ENCODE data around the gene GFRA4. TPM values are rescaled to one million over a fixed set of nuclear protein-coding genes. Genes with fewer than 3 reads are reported as not detected.

The GFRA4 gene
- total RNA-seq, 2 experiments from 2014 or later, result not detected

DNA sequence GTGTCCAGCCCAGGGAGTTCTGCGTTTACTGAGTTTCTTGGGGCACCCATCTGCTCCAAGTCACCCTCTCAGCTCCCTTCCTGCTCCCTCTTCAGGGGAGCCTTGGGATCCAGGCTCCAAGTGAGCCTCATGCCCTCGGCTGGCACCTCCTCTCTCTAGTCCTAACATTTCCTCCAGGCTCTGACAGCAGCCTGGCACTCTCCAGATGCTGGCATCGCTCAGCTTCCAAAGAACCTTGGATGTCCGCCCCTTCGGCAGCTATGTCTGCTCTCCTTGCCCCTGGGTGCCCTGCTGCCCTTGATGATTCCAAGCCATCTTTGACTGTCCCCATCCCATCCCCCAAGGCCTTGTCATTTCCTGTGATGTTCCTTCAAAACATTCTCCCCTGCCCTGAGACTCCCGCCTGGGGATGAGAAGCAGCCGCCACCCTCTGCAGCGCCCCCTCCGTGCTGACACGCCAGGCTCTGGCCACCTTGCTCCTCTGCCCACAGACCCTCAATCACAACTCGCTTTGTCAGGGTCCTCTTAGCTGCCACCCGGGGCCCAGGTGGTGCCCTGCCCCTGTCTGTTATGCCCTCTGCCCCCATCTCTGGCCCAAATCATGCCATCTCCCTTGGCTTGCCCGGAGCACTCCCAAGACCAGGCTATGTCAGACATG is 6.6 kb upstream of the GFRA4 start:
- CTCF ChIA-PET, result no interaction called here
- Mint-ChIP-seq H3K27me3 (ENCODE audit: low read depth) (peaks cover 24% of the 10 kb centered on the region), H3K4me1 (ENCODE audit: low read depth) (peaks cover 14% of the 10 kb centered on the region), H3K9me3 (no peaks in the 10 kb centered on the region), H3K36me3 (ENCODE audit: low read depth) (no peaks in the 10 kb centered on the region), H3K27ac (no peak overlapping the region), H3K4me3 (no peak overlapping the region)
- intact Hi-C loops (cut with micrococcal nuclease), result loop anchor here (10.0 kb wide), 1 partner anchor 105 kb away; no protein-coding TSS in a partner anchor
- no peak for DNase-seq

DNA sequence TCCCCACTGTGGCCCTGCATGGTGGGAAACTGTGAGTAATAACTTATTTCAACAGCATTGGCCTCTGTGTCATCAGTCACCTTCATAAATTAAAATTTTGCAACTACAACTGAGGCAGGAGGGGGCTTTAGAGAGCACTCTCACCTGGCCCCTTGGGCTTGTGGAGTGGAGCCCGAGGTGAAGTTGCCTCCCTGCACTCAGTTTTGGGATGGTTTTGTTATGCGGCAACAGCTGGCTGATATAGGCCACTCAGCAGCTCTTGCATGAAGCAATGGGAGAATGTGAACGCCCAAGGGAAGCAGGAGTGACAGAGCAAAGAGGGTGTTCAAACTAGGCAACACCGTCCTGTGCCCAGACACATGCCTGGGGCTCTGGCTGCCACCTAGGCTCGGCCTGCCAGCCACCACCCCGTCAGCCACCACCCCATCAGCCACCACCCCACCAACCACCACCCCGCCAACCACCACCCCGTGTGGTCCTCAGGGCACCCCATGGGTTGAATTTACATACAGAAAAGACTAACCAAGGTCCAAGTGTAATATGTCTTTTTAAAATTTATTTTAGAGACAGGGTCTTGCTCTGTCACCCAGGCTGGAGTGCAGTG is 4.3 kb upstream of the GFRA4 start:
- H3K4me1 Mint-ChIP-seq (ENCODE audit: low read depth), result peaks cover 12% of the 10 kb centered on the region
- no peak for DNase-seq
- no peak overlapping the region for H3K4me3 Mint-ChIP-seq
- H3K27ac Mint-ChIP-seq, result no peak overlapping the region
- no peaks in the 10 kb centered on the region for H3K9me3 Mint-ChIP-seq
- peaks cover 16% of the 10 kb centered on the region for H3K27me3 Mint-ChIP-seq (ENCODE audit: low read depth)
- no peaks in the 10 kb centered on the region for H3K36me3 Mint-ChIP-seq (ENCODE audit: low read depth)
- CTCF ChIA-PET, result interaction anchor here (0.7 kb wide), 1 partner anchor 86 kb away, joined by 3 read pairs; no protein-coding TSS in a partner anchor
- intact Hi-C loops (cut with micrococcal nuclease), result no loop called here

DNA sequence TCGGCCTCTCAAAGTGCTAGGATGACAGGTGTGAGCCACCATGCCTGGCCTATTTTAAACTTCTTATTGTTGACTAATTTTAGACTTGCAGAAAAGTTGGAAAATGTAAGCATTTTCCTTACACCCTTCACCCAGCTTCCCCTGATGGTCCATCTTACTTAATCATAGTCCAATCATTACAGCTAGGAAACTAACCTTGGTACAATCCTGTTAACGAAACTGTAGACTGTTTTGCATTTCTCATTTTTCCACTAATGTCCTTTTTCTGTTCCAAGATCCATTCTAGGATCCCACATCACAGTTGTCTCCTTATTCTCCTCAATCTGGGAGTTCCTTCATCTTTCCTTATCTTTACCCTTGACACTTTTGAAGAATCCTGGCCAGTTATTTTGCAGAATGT is 659 bp upstream of the GFRA4 start:
- Mint-ChIP-seq H3K9me3 (no peaks in the 10 kb centered on the region), H3K27ac (no peak overlapping the region), H3K4me3 (no peak overlapping the region), H3K4me1 (ENCODE audit: low read depth) (peaks cover 15% of the 10 kb centered on the region), H3K27me3 (ENCODE audit: low read depth) (peaks cover 28% of the 10 kb centered on the region), H3K36me3 (ENCODE audit: low read depth) (no peaks in the 10 kb centered on the region)
- CTCF ChIA-PET, result no interaction called here
- intact Hi-C loops (cut with micrococcal nuclease), result no loop called here
- DNase-seq, result no peak

DNA sequence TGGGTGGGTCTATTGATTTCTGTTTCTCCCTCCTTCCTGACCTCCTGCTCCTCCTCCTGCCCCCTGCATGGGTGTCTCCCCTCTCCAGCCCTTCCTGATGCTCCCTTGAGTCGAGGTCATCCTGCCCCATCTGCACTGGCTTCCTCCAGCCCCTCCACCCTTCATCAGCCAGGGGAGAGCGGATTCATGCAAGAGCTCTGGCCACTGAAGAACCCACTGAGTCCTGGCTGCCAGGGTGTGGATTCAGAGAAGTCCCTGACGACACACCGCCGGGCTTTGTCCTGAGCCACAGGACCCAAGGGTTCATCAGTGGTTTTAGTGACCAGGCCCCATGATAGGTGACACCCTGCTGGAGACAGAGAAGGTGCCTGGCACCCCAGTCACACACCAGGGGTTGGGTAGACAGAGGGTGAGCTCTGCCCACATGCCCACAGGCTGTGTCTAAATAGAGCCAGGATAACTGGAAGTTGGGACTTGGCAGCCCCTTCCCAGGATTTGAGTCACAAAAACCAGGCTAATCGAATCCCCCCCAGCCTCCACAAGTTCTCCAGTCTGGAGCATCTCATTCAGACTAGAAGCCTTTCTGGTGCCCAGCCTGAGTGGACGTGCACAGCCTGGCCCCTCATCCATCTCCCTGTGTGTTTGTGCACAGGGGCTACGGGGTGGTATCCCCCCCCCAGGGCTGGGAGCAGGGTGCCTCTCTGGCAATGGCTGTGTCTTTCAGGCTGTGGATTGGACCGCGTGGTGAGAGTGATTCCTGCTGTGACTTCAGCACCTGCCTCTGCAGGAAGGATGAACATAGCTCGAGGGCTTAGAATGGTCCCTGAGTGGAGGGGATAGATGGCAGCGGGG is 1.2 kb downstream of the GFRA4 start:
- intact Hi-C loops (cut with micrococcal nuclease), result no loop called here
- CTCF ChIA-PET, result no interaction called here
- Mint-ChIP-seq H3K4me3 (no peak overlapping the region), H3K27ac (no peak overlapping the region), H3K27me3 (ENCODE audit: low read depth) (peaks cover 29% of the 10 kb centered on the region), H3K36me3 (ENCODE audit: low read depth) (no peaks in the 10 kb centered on the region), H3K9me3 (no peaks in the 10 kb centered on the region), H3K4me1 (ENCODE audit: low read depth) (peaks cover 14% of the 10 kb centered on the region)
- DNase-seq, result no peak

DNA sequence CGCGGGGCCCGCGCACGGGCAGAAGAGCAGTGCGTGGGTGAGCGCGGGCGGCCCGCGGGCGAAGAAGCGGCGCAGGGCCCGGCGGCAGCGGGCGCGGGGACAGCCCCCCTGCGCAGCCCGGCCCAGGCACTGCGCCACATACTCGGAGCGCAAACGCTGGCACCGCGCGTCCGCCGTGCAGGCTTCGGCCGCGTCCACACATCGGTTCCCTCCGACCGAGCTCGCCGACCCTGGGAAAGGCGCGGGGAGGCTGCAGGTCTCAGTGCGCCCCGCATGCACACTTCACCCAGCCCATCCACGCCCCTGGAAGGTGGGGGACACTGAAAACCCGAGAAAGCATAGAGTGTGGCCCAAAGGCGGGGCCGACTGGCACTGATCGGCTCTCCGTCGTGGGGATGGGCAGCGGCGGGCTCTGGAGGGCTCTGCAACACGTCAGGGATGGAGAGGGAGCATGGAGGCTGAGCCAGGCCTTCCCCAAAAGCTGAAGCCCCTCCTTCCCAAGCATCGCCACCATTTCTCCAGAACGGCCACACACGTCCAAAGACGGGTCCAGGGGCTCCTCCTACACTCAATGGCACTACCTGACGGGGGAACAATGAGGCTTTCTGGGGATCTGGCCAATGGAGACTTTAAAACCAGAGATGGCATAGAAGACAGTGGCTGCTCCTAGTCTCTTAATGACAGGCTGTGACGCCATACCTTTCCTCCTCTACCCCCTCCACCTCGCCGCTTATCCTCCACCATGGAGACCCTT is 2.0 kb downstream of the GFRA4 start:
- peaks cover 29% of the 10 kb centered on the region for H3K27me3 Mint-ChIP-seq (ENCODE audit: low read depth)
- no peaks in the 10 kb centered on the region for H3K9me3 Mint-ChIP-seq
- H3K4me1 Mint-ChIP-seq (ENCODE audit: low read depth), result peaks cover 10% of the 10 kb centered on the region
- no peaks in the 10 kb centered on the region for H3K36me3 Mint-ChIP-seq (ENCODE audit: low read depth)
- CTCF ChIA-PET, result no interaction called here
- no peak overlapping the region for H3K4me3 Mint-ChIP-seq
- intact Hi-C loops (cut with micrococcal nuclease), result no loop called here
- no peak overlapping the region for H3K27ac Mint-ChIP-seq
- no peak for DNase-seq

DNA sequence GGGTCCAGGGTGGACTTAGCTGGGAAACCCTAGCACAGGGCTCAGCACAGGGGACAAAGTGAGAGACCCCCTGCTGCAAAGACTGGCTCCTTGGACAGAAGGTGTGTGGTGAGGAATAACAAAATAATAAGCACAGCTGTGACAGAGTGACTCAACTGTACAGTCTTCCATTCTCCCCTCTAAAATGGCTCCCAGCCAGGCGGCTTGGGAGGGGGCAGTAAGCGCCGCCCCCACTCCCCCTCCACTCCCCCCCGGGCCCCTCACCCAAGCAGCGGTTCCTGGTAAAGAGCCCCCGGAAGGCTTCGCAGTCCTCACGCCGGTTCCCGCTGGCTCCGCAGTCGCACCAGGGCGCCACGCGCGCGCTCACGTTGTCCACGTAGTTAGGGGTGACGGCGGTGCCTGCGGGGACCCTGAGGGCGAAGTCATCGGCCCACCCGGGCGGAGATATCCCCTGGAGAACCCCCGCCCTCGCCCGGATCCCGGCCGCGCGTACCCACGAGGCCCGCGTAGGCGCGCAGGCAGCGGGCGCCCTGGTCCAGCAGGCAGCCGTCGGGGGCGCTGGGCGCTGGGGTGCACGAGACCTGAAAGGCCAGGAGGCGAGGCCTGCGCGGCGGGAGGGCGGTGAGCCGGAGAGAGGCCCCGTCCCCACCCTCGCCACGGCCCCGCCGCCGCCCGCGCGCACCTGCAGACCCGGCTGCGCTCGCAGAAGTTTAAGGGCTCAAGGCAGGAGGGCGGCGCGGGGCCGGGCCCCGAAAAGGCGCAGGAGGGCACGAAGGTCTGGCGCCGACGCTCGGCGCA is 2.7 kb downstream of the GFRA4 start:
- CTCF ChIA-PET, result no interaction called here

DNA sequence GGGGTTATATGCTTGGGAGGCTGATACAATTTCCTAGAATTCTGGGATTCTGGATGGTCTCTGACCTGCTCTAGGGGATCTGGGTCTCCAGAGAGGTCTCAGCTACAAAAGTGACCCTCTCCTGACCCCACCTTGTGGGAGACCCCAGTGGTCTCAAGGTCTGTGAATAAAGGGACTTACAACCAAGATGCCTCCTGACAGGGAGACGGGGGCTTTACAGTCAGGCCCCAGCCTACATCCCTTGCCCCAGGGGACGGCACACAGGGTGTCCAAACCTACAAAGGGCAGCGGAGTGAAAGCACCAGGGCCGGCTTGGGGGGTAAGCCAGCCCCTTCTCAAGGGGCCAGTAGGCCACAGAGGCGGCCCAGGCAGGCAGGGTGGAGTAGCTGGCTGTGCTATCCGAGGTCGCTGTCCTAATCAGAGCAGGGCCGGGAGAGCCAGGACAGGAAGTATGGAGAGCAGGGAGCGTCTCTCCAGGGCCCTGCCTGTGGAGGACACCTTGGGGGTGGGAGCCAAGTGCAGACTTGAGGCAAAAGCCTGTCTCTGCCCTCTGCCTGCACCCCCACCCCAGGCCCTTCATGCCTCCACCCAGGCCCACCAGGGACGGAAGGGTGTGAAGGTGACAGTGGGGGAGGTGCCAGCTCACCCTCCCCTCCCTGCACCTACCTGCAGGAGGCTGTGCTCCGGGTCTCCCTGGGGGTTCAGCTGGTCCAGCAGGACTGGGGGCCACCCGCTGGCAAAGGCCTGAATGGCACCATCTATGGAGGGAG is 3.5 kb downstream of the GFRA4 start:
- H3K27ac Mint-ChIP-seq, result no peak overlapping the region
- DNase-seq, result no peak

More for the DNA sequence above, 2.7 kb downstream of the GFRA4 start:
- intact Hi-C loops (cut with micrococcal nuclease), result no loop called here
- H3K27ac Mint-ChIP-seq, result no peak overlapping the region
- no peak for DNase-seq
- peaks cover 4% of the 10 kb centered on the region for H3K4me1 Mint-ChIP-seq (ENCODE audit: low read depth)
- H3K36me3 Mint-ChIP-seq (ENCODE audit: low read depth), result no peaks in the 10 kb centered on the region
- H3K9me3 Mint-ChIP-seq, result no peaks in the 10 kb centered on the region
- peaks cover 29% of the 10 kb centered on the region for H3K27me3 Mint-ChIP-seq (ENCODE audit: low read depth)
- no peak overlapping the region for H3K4me3 Mint-ChIP-seq

DNA sequence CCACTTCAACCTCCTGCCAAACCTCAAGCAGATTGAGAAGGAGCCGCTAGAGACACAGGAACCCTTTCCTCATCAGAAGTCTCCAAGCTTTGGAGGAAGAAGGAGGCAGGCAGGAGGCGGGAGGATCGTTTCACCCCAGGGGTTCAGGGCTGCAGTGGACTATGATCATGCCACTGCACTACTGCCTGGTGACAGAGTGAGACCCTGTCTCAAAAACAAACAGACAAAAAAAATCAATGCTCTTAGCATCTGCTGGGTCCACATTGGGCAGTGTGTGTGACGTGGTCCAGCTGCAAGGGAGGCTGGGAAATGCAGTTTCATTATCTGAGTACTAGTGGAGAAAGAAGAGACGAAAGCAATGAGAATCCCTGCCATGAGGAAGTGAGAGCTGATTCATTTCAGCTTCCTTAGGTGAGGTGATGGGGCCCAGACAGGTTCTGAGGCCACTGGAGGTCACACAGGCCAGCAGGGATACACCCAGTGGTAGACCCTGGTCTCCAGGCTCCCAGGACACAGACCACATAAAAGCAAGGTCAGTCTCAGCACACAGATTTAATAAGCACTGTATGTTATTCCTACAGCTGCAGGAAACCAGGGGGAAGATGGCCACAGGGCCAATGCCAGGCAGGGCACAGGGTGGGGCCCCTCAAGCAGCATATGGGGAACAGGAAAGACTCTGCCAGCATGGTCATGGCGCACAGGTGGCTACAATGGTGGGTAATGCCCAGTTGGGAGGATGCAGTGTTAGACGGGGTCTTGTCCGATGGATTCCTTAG is 4.3 kb downstream of the GFRA4 start:
- no peak overlapping the region for H3K27ac Mint-ChIP-seq
- peaks cover 4% of the 10 kb centered on the region for H3K4me1 Mint-ChIP-seq (ENCODE audit: low read depth)
- H3K36me3 Mint-ChIP-seq (ENCODE audit: low read depth), result no peaks in the 10 kb centered on the region
- no peaks in the 10 kb centered on the region for H3K9me3 Mint-ChIP-seq
- no peak overlapping the region for H3K4me3 Mint-ChIP-seq
- CTCF ChIA-PET, result interaction anchor here (0.7 to 1.0 kb wide), 2 partner anchors 18 to 57 kb away, joined by 3 read pairs; no protein-coding TSS in a partner anchor
- DNase-seq, result peak; percentile 45
- peaks cover 29% of the 10 kb centered on the region for H3K27me3 Mint-ChIP-seq (ENCODE audit: low read depth)
- intact Hi-C loops (cut with micrococcal nuclease), result no loop called here

More for the DNA sequence above, 3.5 kb downstream of the GFRA4 start:
- intact Hi-C loops (cut with micrococcal nuclease), result no loop called here
- Mint-ChIP-seq H3K9me3 (no peaks in the 10 kb centered on the region), H3K27me3 (ENCODE audit: low read depth) (peaks cover 29% of the 10 kb centered on the region), H3K36me3 (ENCODE audit: low read depth) (no peaks in the 10 kb centered on the region), H3K4me1 (ENCODE audit: low read depth) (peaks cover 4% of the 10 kb centered on the region), H3K4me3 (no peak overlapping the region)
- CTCF ChIA-PET, result interaction anchor here (1.0 kb wide), 1 partner anchor 17 kb away, joined by 3 read pairs; no protein-coding TSS in a partner anchor

DNA sequence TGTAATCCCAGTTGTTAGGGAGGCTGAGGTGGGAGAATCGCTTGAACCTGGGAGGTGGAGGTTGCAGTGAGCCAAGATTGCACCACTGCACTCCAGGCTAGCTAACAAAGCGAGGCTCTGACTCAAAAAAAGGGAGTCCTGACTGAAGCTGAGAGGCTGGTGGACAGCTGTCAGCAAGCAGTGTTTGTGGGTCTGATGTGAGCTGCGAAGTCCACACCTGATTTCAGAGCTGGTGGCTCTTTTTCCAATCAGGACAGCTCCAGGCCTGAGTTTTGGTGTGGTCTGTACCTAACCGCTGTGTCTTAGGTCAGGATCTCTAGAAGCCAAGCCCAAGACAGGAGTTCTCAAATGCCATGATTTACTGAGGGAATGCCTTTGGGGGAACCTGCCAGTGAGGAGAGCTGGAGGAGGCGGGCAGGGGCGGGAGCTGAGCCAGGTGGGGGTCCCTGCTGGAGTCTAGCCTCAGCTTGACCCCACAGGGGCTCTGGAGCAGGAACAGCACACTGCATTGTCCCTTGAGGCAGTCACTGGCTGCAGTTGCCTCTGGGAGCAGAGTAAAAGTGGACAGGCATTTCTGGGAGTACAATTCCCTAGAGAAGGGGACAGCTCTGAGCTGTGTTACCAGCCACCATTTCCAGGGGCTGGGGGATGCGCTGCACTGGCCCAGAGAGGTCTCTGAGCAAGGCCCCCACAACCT is 5.0 kb downstream of the GFRA4 start:
- Mint-ChIP-seq H3K27ac (no peak overlapping the region), H3K4me3 (no peak overlapping the region)
- intact Hi-C loops (cut with micrococcal nuclease), result no loop called here

DNA sequence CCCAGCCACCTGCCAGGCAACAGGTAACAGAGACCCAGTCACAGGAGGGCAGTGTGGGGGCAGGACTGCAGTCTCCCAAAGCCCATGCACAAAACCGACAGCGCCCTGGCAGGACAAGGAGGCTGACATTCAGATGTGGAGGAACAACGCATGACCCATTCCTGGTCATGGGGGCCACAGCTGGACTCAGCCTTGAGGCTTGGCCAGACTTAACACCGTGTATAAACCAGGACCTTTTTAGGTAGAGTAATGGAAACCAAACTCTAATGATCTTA is 8.1 kb downstream of the GFRA4 start:
- H3K36me3 Mint-ChIP-seq (ENCODE audit: low read depth), result no peaks in the 10 kb centered on the region
- no peak overlapping the region for H3K27ac Mint-ChIP-seq
- no peak overlapping the region for H3K4me3 Mint-ChIP-seq
- CTCF ChIA-PET, result interaction anchor here (0.6 to 1.2 kb wide), 2 partner anchors 55 to 413 kb away, joined by 3 read pairs; no protein-coding TSS in a partner anchor
- peaks cover 8% of the 10 kb centered on the region for H3K9me3 Mint-ChIP-seq
- H3K27me3 Mint-ChIP-seq (ENCODE audit: low read depth), result peaks cover 12% of the 10 kb centered on the region
- H3K4me1 Mint-ChIP-seq (ENCODE audit: low read depth), result peaks cover 4% of the 10 kb centered on the region
- intact Hi-C loops (cut with micrococcal nuclease), result no loop called here
- no peak for DNase-seq

More for the DNA sequence above, 5.0 kb downstream of the GFRA4 start:
- H3K9me3 Mint-ChIP-seq, result peaks cover 4% of the 10 kb centered on the region
- no peaks in the 10 kb centered on the region for H3K36me3 Mint-ChIP-seq (ENCODE audit: low read depth)
- no peak for DNase-seq
- peaks cover 29% of the 10 kb centered on the region for H3K27me3 Mint-ChIP-seq (ENCODE audit: low read depth)
- CTCF ChIA-PET, result interaction anchor here (0.7 kb wide), 1 partner anchor 58 kb away, joined by 3 read pairs; no protein-coding TSS in a partner anchor
- peaks cover 4% of the 10 kb centered on the region for H3K4me1 Mint-ChIP-seq (ENCODE audit: low read depth)
